ENCODE results near the gene RBM33. TPM values are rescaled to one million over a fixed set of nuclear protein-coding genes. Genes with fewer than 3 reads are reported as not detected.

RBM33 gene
- total RNA-seq, 1 experiment from 2014 or later, result 81.8 TPM

GRCh38 chr7:155781433-155781832 is 137.0 kb downstream of the RBM33 start:
- no peak for TF ChIP-seq HMGA2 (CRISPR knock-in tag; IDR thresholded peaks at IDR 0.05)
- TF ChIP-seq CTCF (IDR thresholded peaks at IDR 0.05), result no peak
- TF ChIP-seq E2F1 (CRISPR knock-in tag; IDR thresholded peaks at IDR 0.05), result no peak
- no peak for TF ChIP-seq ETV6 (CRISPR knock-in tag; IDR thresholded peaks at IDR 0.05)
- TF ChIP-seq NFYB (CRISPR knock-in tag; conservative IDR thresholded peaks at IDR 0.05; ENCODE audit: low read depth), result no peak
- TF ChIP-seq MXD4 (CRISPR knock-in tag; IDR thresholded peaks at IDR 0.05; ENCODE audit: borderline replicate concordance), result no peak
- no peak for TF ChIP-seq MYBL2 (CRISPR knock-in tag; IDR thresholded peaks at IDR 0.05)
- TF ChIP-seq ESRRA (CRISPR knock-in tag; IDR thresholded peaks at IDR 0.05; ENCODE audit: borderline replicate concordance), result no peak
- no peak for TF ChIP-seq ZNF396 (CRISPR knock-in tag; IDR thresholded peaks at IDR 0.05; ENCODE audit: borderline replicate concordance)
- no peak for TF ChIP-seq ZBTB43 (CRISPR knock-in tag; IDR thresholded peaks at IDR 0.05)
- TF ChIP-seq CBFB (CRISPR knock-in tag; IDR thresholded peaks at IDR 0.05; ENCODE audit: low read depth), result no peak
- TF ChIP-seq ZNF671 (CRISPR knock-in tag; IDR thresholded peaks at IDR 0.05), result no peak
- Mint-ChIP-seq H3K4me1 (peaks cover 21% of the 10 kb centered on the region), H3K4me3 (no peak overlapping the region), H3K36me3 (peaks cover 16% of the 10 kb centered on the region; the same call in 1 of the 2 replicates), H3K27me3 (ENCODE audit: low read depth) (peaks cover 10% of the 10 kb centered on the region), H3K9me3 (no peaks in the 10 kb centered on the region), H3K27ac (peak overlapping the region; percentile 52; the same call in 1 of the 2 replicates)
- CTCF ChIA-PET, result interaction anchor here (1.4 to 1.5 kb wide), 2 partner anchors 14 to 183 kb away, joined by 4 to 6 read pairs; no protein-coding TSS in a partner anchor
- POLR2A ChIA-PET, result no interaction called here
- DNase-seq (ENCODE audit: low spot score), result no peak
- no peak; the same call in 1 of the 2 replicates for ATAC-seq

- Mint-ChIP-seq H3K36me3 (peaks cover 8% of the 10 kb centered on the region; the same call in 1 of the 2 replicates), H3K27ac (peak overlapping the region; percentile 63; the same call in 1 of the 2 replicates), H3K9me3 (no peaks in the 10 kb centered on the region), H3K4me1 (peaks cover 21% of the 10 kb centered on the region), H3K27me3 (ENCODE audit: low read depth) (peaks cover 17% of the 10 kb centered on the region), H3K4me3 (no peak overlapping the region)
- DNase-seq (ENCODE audit: low spot score) (no peak), ATAC-seq (no peak)
- no peak for TF ChIP-seq ZNF121 (CRISPR knock-in tag; IDR thresholded peaks at IDR 0.05)
- no peak for TF ChIP-seq FOXP1 (CRISPR knock-in tag; IDR thresholded peaks at IDR 0.05; ENCODE audit: borderline replicate concordance)
- TF ChIP-seq USF2 (CRISPR knock-in tag; IDR thresholded peaks at IDR 0.05), result no peak
- no peak for TF ChIP-seq NFYB (CRISPR knock-in tag; conservative IDR thresholded peaks at IDR 0.05; ENCODE audit: low read depth)
- TF ChIP-seq CDX4 (CRISPR knock-in tag; IDR thresholded peaks at IDR 0.05; ENCODE audit: borderline replicate concordance), result no peak
- no peak for TF ChIP-seq FOXK1 (CRISPR knock-in tag; IDR thresholded peaks at IDR 0.05)
- no peak for TF ChIP-seq ERG (CRISPR knock-in tag; IDR thresholded peaks at IDR 0.05)
- no peak for TF ChIP-seq NR1H2 (CRISPR knock-in tag; IDR thresholded peaks at IDR 0.05)
- no peak for TF ChIP-seq KAT7 (CRISPR knock-in tag; IDR thresholded peaks at IDR 0.05; ENCODE audit: borderline replicate concordance)
- no peak for TF ChIP-seq NR3C1 (CRISPR knock-in tag; conservative IDR thresholded peaks at IDR 0.05; ENCODE audit: low read depth)
- POLR2A ChIA-PET, result no interaction called here
- CTCF ChIA-PET, result no interaction called here
Measured at GRCh38 chr7:155782466-155782865, 138.0 kb downstream of the RBM33 start.

All from WTC11 (cell line).